Mucosa of descending colon (tissue), 3 donors: ENCODE measurements around the gene AKAP6. TPM values are rescaled to one million over a fixed set of nuclear protein-coding genes. Genes with fewer than 3 reads are reported as not detected.

ENCODE experiments used
- ATAC-seq: fragments of 200-7000 bp; cut with Tn5 transposase; one replicate; pipeline ENCODE4 v1.9.1; 2020; ENCODE audit warnings: mild to moderate bottlenecking, moderate library complexity
- DNase-seq, 3 donors: peaks; one replicate each; pipeline ENCODE4 v3.0.0-alpha.2; 2020
- H3K36me3 ChIP-seq: fragments of 200-600 bp; one replicate; pipeline ENCODE4 v1.8.0; 2021; ENCODE audit warnings: low read depth, mild to moderate bottlenecking
- H3K4me1 ChIP-seq: fragments of 200-600 bp; one replicate; pipeline ENCODE4 v1.8.0; 2021; ENCODE audit warnings: low read depth, mild to moderate bottlenecking
- H3K4me3 ChIP-seq: fragments of 200-600 bp; one replicate; pipeline ENCODE4 v1.8.0; 2021; ENCODE audit warnings: mild to moderate bottlenecking
- H3K9me3 ChIP-seq: fragments of 200-600 bp; one replicate; pipeline ENCODE4 v1.8.0; 2021; ENCODE audit warnings: mild to moderate bottlenecking
- intact Hi-C, 2 donors: fragments of 100-400 bp; cut with DNase I in 1 of 2; cut with micrococcal nuclease in 1 of 2; formaldehyde crosslinking; loops; one replicate each; pipeline versions ENCODE4 v1.11.0 to v1.11.1; 2022; cut with DNase I, micrococcal nuclease
- total RNA-seq, 3 donors: library from RNA; stranded (reverse); fragmentation: NEBNext Ultra II Directional in 2 of 3; extraction: Animal tissue kit (Norgen Biotek cat#: 25700) in 2 of 3; gene quantifications; one replicate each; pipeline versions ENCODE4 v1.2.1 to v1.2.4, GENCODE V29; 2021 to 2023
- TF ChIP-seq, protein P1 (sequence below): fragments of 200-600 bp; IDR thresholded peaks from one replicate; pipeline ENCODE4 v1.8.0; 2022; ENCODE audit warnings: antibody characterized with exemption, mild to moderate bottlenecking
- donor health status: DM: no; HTN: no; CAD: no; lungs with moderate emphysema.
- donor health status: DM: no; HTN: no; CAD: no.
- donor health status: DM: no; HTN: yes; CAD: no.

Gene AKAP6
- total RNA-seq, 3 donors from 2014 or later, result 4.2 to 30.8 (median 5.4) TPM

GRCh38 chr14:32419429-32419828, 90.3 kb downstream of the AKAP6 start:
- Histone ChIP-seq H3K9me3 (peaks cover 4% of the 10 kb centered on the region), H3K4me1 (no peaks in the 10 kb centered on the region), H3K4me3 (no peak overlapping the region), H3K36me3 (no peaks in the 10 kb centered on the region)
- TF ChIP-seq, protein P1, sequence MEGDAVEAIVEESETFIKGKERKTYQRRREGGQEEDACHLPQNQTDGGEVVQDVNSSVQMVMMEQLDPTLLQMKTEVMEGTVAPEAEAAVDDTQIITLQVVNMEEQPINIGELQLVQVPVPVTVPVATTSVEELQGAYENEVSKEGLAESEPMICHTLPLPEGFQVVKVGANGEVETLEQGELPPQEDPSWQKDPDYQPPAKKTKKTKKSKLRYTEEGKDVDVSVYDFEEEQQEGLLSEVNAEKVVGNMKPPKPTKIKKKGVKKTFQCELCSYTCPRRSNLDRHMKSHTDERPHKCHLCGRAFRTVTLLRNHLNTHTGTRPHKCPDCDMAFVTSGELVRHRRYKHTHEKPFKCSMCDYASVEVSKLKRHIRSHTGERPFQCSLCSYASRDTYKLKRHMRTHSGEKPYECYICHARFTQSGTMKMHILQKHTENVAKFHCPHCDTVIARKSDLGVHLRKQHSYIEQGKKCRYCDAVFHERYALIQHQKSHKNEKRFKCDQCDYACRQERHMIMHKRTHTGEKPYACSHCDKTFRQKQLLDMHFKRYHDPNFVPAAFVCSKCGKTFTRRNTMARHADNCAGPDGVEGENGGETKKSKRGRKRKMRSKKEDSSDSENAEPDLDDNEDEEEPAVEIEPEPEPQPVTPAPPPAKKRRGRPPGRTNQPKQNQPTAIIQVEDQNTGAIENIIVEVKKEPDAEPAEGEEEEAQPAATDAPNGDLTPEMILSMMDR, result no peak
- DNase-seq (no peak), ATAC-seq (no peak)
- intact Hi-C loops, result no loop called here

DNA sequence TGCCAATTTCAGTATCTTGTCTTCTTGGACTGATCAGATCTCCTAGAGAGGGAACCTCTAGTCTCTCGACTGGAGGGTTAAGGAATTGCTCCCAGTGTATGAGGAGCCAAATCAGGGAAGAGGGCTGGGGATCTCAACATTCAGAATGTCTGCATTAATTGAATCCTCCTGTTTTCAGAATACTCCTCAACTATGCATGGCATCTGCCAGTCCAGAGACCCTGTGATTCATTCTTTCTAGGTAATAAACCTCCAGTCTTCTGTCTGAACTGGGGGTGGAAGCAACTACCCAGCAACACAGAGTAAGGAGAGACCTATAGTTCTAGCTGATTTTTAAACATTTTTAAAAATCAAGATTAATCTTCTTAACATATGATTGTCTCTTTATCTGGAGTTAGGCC, 92.7 kb downstream of the AKAP6 start:
- TF ChIP-seq, protein P1, result no peak
- DNase-seq (no peak), ATAC-seq (no peak)
- Histone ChIP-seq H3K9me3 (peaks cover 4% of the 10 kb centered on the region), H3K4me1 (no peaks in the 10 kb centered on the region), H3K36me3 (no peaks in the 10 kb centered on the region), H3K4me3 (no peak overlapping the region)
- intact Hi-C loops, result no loop called here

DNA sequence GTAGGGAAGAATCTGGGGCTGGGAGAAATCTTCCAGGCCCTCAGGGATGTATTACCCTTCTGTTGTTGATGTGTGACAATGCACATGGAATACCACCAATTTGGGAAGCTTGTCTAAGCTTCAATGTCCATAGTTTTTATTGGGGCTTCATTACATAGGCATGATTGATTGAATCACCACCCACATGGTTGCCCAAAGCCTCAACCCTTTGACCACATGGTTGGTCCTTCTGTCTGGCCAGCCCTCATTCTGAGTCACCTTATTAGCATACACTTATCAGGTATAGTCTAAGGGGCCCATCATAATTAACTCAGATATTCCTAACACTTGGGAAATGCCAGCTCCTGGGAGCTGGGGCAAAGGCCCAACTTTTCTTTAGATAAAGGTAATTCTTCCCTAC, 93.3 kb downstream of the AKAP6 start:
- H3K36me3 ChIP-seq, result no peaks in the 10 kb centered on the region
- no peak overlapping the region for H3K4me3 ChIP-seq
- intact Hi-C loops, result no loop called here
- H3K4me1 ChIP-seq, result no peaks in the 10 kb centered on the region
- TF ChIP-seq, protein P1, result no peak
- DNase-seq (no peak), ATAC-seq (no peak)
- peaks cover 4% of the 10 kb centered on the region for H3K9me3 ChIP-seq

DNA sequence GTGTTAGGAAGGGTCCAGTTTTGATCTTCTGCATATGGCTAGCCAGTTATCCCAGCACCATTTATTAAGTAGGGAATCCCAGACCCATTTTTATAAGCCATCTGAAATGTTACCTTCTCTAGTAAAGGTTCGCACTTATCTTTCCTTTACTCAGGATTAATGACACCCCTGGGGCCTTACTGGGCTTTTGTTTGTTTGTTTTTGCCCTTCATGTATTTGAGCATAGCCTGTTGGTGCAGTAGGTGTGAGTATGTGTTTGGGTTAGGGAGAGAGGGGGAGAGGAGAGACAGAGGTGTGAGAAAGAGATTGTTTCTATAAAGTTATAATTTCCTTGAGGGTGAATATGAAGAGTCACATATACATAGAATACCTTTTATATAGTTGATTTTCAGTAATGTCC, 96.9 kb downstream of the AKAP6 start:
- Histone ChIP-seq H3K36me3 (no peaks in the 10 kb centered on the region), H3K4me3 (no peak overlapping the region), H3K9me3 (peaks cover 4% of the 10 kb centered on the region), H3K4me1 (no peaks in the 10 kb centered on the region)
- no peak for ATAC-seq
- intact Hi-C loops, result no loop called here
- TF ChIP-seq, protein P1, result no peak
- DNase-seq, result no peak

DNA sequence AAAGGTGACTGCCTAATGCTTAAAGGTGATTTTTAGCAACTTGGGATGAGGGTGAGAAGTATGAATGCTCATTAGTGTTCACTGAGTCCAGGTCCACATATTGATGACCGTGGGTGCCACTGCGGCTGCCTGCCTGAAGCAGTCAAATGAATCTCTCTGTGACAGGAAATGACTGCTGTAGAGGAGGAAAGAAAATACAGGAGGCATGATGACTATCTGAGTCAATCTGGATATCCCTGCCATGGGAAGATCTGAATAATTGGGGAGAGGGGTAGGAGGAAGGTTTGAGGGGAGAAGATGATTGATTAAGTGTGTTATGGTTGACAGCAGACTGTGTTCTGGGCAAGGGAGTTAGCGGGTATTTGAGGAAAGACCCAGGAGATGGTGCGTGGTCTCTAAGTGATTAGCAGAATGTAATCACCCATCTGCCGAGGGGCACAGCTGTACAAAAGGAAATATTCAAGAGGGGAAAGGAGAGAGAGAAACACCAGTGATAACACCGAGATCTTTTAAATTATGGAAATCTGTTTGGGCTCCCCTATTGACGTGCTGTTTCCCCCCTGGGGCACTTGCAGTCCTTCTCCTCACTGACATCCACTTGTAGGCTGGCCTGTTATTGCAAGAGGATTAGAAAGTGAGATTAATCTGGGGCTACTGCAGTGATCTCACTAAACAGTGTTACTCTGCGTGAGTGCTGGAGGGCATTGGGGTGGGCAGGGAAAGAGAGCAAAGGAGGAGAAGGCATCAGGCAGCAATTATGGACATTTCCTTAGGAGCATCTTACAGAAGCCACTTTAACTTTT, 97.7 kb downstream of the AKAP6 start:
- Histone ChIP-seq H3K4me1 (no peaks in the 10 kb centered on the region), H3K9me3 (peaks cover 4% of the 10 kb centered on the region), H3K36me3 (no peaks in the 10 kb centered on the region), H3K4me3 (no peak overlapping the region)
- intact Hi-C loops, result no loop called here
- DNase-seq (no peak), ATAC-seq (no peak)
- TF ChIP-seq, protein P1, result no peak
